Measurements from ENCODE around the gene TRIOBP. TPM values are rescaled to one million over a fixed set of nuclear protein-coding genes. Genes with fewer than 3 reads are reported as not detected.
A peak's percentile ranks its signal among the peaks of the same experiment; 100 is the strongest.

Gene TRIOBP
- total RNA-seq, 1 experiment from 2014 or later: 170 TPM

GRCh38 chr22:37672206-37672919 is 24.5 kb upstream of the TRIOBP start:
- no peak overlapping the region for H3K4me3 ChIP-seq
- intact Hi-C loops (cut with micrococcal nuclease; ENCODE audit: unreplicated experiment): loop anchor here (10.0 kb wide), 1 partner anchor 128 kb away; no protein-coding TSS in a partner anchor
- ChIA-PET POLR2A (ENCODE audit: unreplicated experiment) (interaction anchor here (0.6 to 0.7 kb wide), 2 partner anchors 10 to 24 kb away, joined by 3 to 5 read pairs; no protein-coding TSS in a partner anchor), CTCF (interaction anchor here (0.6 kb wide), 1 partner anchor 127 kb away, joined by 6 read pairs; no protein-coding TSS in a partner anchor)
- DNase-seq: no peak
- H3K27ac ChIP-seq: no peak overlapping the region
- H3K4me1 ChIP-seq (replicated peaks; ENCODE audit: insufficient read depth): peaks cover 41% of the 10 kb centered on the region
- no peaks in the 10 kb centered on the region for H3K36me3 ChIP-seq (ENCODE audit: low read depth)
- no peak overlapping the region for H2AFZ ChIP-seq
- 0 out of 2 replicates have a peak, but pooled peaks cover 3% of the 10 kb centered on the region for H3K79me2 ChIP-seq (ENCODE audit: low read depth)
- H3K9me3 ChIP-seq (ENCODE audit: insufficient read depth, low read depth): no peaks in the 10 kb centered on the region
- H3K4me2 ChIP-seq: no peak overlapping the region
- no TSS peak for BruUV-seq (replicated peaks)
- no peaks in the 10 kb centered on the region for H3K9me2 ChIP-seq (ENCODE audit: insufficient read depth)
- H4K20me1 ChIP-seq (ENCODE audit: insufficient read depth): no peaks in the 10 kb centered on the region
- no peak for TF ChIP-seq EZH2 (IDR thresholded peaks at IDR 0.05; ENCODE audit: low read depth)
- TF ChIP-seq, protein P1, sequence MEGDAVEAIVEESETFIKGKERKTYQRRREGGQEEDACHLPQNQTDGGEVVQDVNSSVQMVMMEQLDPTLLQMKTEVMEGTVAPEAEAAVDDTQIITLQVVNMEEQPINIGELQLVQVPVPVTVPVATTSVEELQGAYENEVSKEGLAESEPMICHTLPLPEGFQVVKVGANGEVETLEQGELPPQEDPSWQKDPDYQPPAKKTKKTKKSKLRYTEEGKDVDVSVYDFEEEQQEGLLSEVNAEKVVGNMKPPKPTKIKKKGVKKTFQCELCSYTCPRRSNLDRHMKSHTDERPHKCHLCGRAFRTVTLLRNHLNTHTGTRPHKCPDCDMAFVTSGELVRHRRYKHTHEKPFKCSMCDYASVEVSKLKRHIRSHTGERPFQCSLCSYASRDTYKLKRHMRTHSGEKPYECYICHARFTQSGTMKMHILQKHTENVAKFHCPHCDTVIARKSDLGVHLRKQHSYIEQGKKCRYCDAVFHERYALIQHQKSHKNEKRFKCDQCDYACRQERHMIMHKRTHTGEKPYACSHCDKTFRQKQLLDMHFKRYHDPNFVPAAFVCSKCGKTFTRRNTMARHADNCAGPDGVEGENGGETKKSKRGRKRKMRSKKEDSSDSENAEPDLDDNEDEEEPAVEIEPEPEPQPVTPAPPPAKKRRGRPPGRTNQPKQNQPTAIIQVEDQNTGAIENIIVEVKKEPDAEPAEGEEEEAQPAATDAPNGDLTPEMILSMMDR (conservative IDR thresholded peaks at IDR 0.05): no peak
- H3K27me3 ChIP-seq (ENCODE audit: insufficient read depth, low read depth): no peaks in the 10 kb centered on the region
- peaks cover 50% of the 10 kb centered on the region for H3F3A ChIP-seq (ENCODE audit: insufficient read depth, low read depth)

DNA sequence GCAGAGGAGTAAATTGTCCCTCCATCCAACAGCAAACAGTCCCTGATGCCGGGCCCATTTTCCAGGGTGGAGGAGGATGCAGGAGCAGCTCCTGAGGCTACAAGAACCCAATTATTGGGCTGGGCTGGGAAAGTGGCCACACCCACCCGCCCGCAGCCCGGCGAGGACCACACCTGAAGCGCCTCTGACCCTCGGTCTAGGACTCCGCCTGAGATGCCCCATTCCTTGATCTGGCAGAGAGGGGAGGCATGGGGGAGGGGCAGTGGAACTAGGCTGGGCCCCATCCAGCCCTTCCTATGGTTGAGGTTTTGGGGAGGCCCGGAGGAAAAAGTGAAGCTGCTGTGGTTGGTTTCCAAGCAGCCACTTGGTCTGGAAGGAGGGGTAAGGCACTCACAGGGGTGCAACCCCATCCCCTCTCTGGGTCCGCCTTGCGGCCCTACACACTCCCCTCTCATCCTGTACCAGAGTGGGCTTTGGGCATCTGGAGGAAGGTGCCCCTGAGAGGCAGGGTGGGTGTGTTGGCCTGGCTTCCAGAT is 23.9 kb upstream of the TRIOBP start:
- no peak overlapping the region for H3K4me3 ChIP-seq
- no peaks in the 10 kb centered on the region for H3K9me3 ChIP-seq (ENCODE audit: insufficient read depth, low read depth)
- H3K27ac ChIP-seq: no peak overlapping the region
- H3K9me2 ChIP-seq (ENCODE audit: insufficient read depth): no peaks in the 10 kb centered on the region
- CTCF ChIA-PET: no interaction called here
- POLR2A ChIA-PET (ENCODE audit: unreplicated experiment): no interaction called here
- peaks cover 43% of the 10 kb centered on the region for H3K4me1 ChIP-seq (replicated peaks; ENCODE audit: insufficient read depth)
- no peak for DNase-seq
- H3K4me2 ChIP-seq: no peak overlapping the region
- H3K27me3 ChIP-seq (ENCODE audit: insufficient read depth, low read depth): no peaks in the 10 kb centered on the region
- no peaks in the 10 kb centered on the region for H4K20me1 ChIP-seq (ENCODE audit: insufficient read depth)
- no peak for TF ChIP-seq EZH2 (IDR thresholded peaks at IDR 0.05; ENCODE audit: low read depth)
- TF ChIP-seq, protein P1 (conservative IDR thresholded peaks at IDR 0.05): no peak
- H3K36me3 ChIP-seq (ENCODE audit: low read depth): no peaks in the 10 kb centered on the region
- H2AFZ ChIP-seq: no peak overlapping the region
- BruUV-seq (replicated peaks): no TSS peak
- peaks cover 46% of the 10 kb centered on the region for H3F3A ChIP-seq (ENCODE audit: insufficient read depth, low read depth)
- intact Hi-C loops (cut with micrococcal nuclease; ENCODE audit: unreplicated experiment): loop anchor here (10.0 kb wide), 1 partner anchor 128 kb away; no protein-coding TSS in a partner anchor
- no peaks in the 10 kb centered on the region for H3K79me2 ChIP-seq (ENCODE audit: low read depth)

DNA sequence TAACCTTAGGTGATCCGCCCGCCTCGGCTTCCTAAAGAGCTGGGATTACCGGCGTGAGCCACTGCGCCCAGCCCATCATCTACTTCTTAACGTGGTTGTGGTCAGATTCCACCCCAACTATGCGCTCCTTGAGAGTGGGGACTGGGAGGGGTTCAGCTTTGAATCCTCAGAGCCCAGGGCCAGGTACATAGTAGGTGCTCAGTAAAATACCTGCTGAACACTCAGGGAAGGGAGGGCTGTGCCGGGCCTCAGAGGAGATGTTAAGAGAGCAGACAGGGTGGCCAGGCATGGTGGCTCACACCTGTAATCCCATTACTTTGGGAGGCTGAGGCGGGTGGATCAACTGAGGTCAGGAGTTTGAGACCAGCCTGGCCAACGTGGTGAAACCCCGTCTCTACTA is 22.6 kb upstream of the TRIOBP start:
- intact Hi-C loops (cut with micrococcal nuclease; ENCODE audit: unreplicated experiment): loop anchor here (10.0 kb wide), 1 partner anchor 129 kb away; no protein-coding TSS in a partner anchor
- CTCF ChIA-PET: interaction anchor here (0.6 kb wide), 1 partner anchor 57 kb away, joined by 4 read pairs; no protein-coding TSS in a partner anchor

More for the DNA sequence above, 22.6 kb upstream of the TRIOBP start:
- Histone ChIP-seq H4K20me1 (ENCODE audit: insufficient read depth) (no peaks in the 10 kb centered on the region), H3K9me3 (ENCODE audit: insufficient read depth, low read depth) (no peaks in the 10 kb centered on the region), H2AFZ (no peak overlapping the region), H3K9me2 (ENCODE audit: insufficient read depth) (no peaks in the 10 kb centered on the region), H3F3A (ENCODE audit: insufficient read depth, low read depth) (peaks cover 37% of the 10 kb centered on the region), H3K27ac (peak overlapping the region; percentile 27; the same call in 1 of the 2 replicates), H3K36me3 (ENCODE audit: low read depth) (no peaks in the 10 kb centered on the region), H3K27me3 (ENCODE audit: insufficient read depth, low read depth) (no peaks in the 10 kb centered on the region), H3K4me3 (no peak overlapping the region), H3K79me2 (ENCODE audit: low read depth) (no peaks in the 10 kb centered on the region), H3K4me2 (peak overlapping the region; percentile 88), H3K4me1 (replicated peaks; ENCODE audit: insufficient read depth) (peaks cover 46% of the 10 kb centered on the region)
- DNase-seq: no peak
- TF ChIP-seq EZH2 (IDR thresholded peaks at IDR 0.05; ENCODE audit: low read depth): no peak
- TF ChIP-seq, protein P1 (conservative IDR thresholded peaks at IDR 0.05): no peak
- POLR2A ChIA-PET (ENCODE audit: unreplicated experiment): no interaction called here
- BruUV-seq (replicated peaks): no TSS peak

Data from PC-9 (cell line).